Stimulated activated CD4-positive, alpha-beta T cell treated with anti-CD3 and anti-CD28 coated beads, Interleukin-2, amount 100 ng/mL, for 24 hours (primary cell): ENCODE data around the gene CCNK.
A peak's percentile ranks its signal among the peaks of the same experiment; 100 is the strongest.

Experiments used
- DNase-seq, 2 donors: peaks; one replicate each; pipeline ENCODE4 v3.0.0-alpha.2; 2020

The CCNK gene

GRCh38 chr14:99508896-99509629, 27.9 kb downstream of the CCNK start:
- DNase-seq = peak in 1 of 2 donors; percentile 14

- no peak for DNase-seq
These were observed 28.8 kb downstream of the CCNK start for GRCh38 chr14:99509871-99510555.

- DNase-seq = no peak
These were observed 29.4 kb downstream of the CCNK start for GRCh38 chr14:99510556-99511139.

- DNase-seq = no peak
These were observed 30.4 kb downstream of the CCNK start for GRCh38 chr14:99511421-99512109.

- DNase-seq = no peak
These were observed 30.9 kb downstream of the CCNK start for GRCh38 chr14:99512110-99512449.

- DNase-seq = no peak
These were observed 31.5 kb downstream of the CCNK start for GRCh38 chr14:99512571-99513182.

- no peak for DNase-seq
These were observed 32.0 kb downstream of the CCNK start for GRCh38 chr14:99513183-99513694.

GRCh38 chr14:99513946-99514551, 32.8 kb downstream of the CCNK start:
- no peak for DNase-seq

GRCh38 chr14:99514552-99515300, 33.5 kb downstream of the CCNK start:
- DNase-seq = no peak

GRCh38 chr14:99515301-99516155, 34.3 kb downstream of the CCNK start:
- DNase-seq = no peak

- DNase-seq = no peak
These were observed 35.1 kb downstream of the CCNK start for GRCh38 chr14:99516156-99516870.

- DNase-seq = no peak
These were observed 35.8 kb downstream of the CCNK start for GRCh38 chr14:99516871-99517642.

- no peak for DNase-seq
These were observed 36.6 kb downstream of the CCNK start for GRCh38 chr14:99517643-99518381.

- DNase-seq = peak; percentile 88 to 89
These were observed 37.5 kb downstream of the CCNK start for GRCh38 chr14:99518441-99519346.

GRCh38 chr14:99519347-99519881, 38.2 kb downstream of the CCNK start:
- DNase-seq = no peak

- DNase-seq = no peak
These were observed 38.8 kb downstream of the CCNK start for GRCh38 chr14:99519931-99520421.

GRCh38 chr14:99520571-99521081, 39.4 kb downstream of the CCNK start:
- DNase-seq = no peak
